Type B pancreatic cell (in vitro differentiated cells): ENCODE measurements around the gene TTC9B. TPM values are rescaled to one million over a fixed set of nuclear protein-coding genes. Genes with fewer than 3 reads are reported as not detected.
A peak's percentile ranks its signal among the peaks of the same experiment; 100 is the strongest.

Experiments used
- DNase-seq: peaks from one replicate; pipeline ENCODE4 v3.0.0; 2021; ENCODE audit warnings: mixed read lengths; ENCODE audit not compliant: unreplicated experiment; ENCODE audit errors: extremely low spot score
- H3K27ac Mint-ChIP-seq: 2 replicates; pipeline ENCODE4 v1.8.0; 2021; ENCODE audit warnings: mild to moderate bottlenecking, mixed read lengths
- H3K27me3 Mint-ChIP-seq: 2 replicates; pipeline ENCODE4 v1.8.0; 2021; ENCODE audit warnings: mixed read lengths
- H3K36me3 Mint-ChIP-seq: 2 replicates; pipeline ENCODE4 v1.8.0; 2021; ENCODE audit warnings: mixed read lengths
- H3K4me1 Mint-ChIP-seq: one replicate; pipeline ENCODE4 v1.8.0; 2021; ENCODE audit warnings: mixed read lengths; ENCODE audit not compliant: unreplicated experiment
- H3K4me3 Mint-ChIP-seq: 2 replicates; pipeline ENCODE4 v1.8.0; 2021; ENCODE audit warnings: mild to moderate bottlenecking, mixed read lengths
- H3K9me3 Mint-ChIP-seq: 2 replicates; pipeline ENCODE4 v1.8.0; 2021; ENCODE audit warnings: mixed read lengths
- CTCF ChIP-seq: fragments of 200-600 bp; sonication (generic); conservative IDR thresholded peaks from 2 replicates; pipeline ENCODE4 v1.5.0; 2021; ENCODE audit warnings: antibody characterized with exemption, mild to moderate bottlenecking
- long read RNA-seq: library from polyadenylated mRNA; unstranded; transcript quantifications from one replicate; pipeline ENCODE4 v2.0.0, GENCODE V29; 2020
- total RNA-seq: library from RNA; stranded (reverse); gene quantifications from 2 replicates; pipeline ENCODE4 v1.2.1, GENCODE V29; 2021; ENCODE audit warnings: low replicate concordance

Gene TTC9B
- 0.39 and 0.48 TPM in 2 replicates for total RNA-seq
- long read RNA-seq = 0 reads

- Mint-ChIP-seq H3K27me3 (peaks cover 65% of the 10 kb centered on the region), H3K4me3 (peak within 1 kb of the TSS; percentile 64), H3K9me3 (peaks cover 6% of the 10 kb centered on the region), H3K27ac (peak within 1 kb of the TSS; percentile 92), H3K4me1 (peaks cover 12% of the 10 kb centered on the region), H3K36me3 (peaks cover 14% of the 10 kb centered on the region)
- TF ChIP-seq CTCF = no peak
- peak; percentile 70 for DNase-seq
Measured at GRCh38 chr19:40217934-40218890, at the start of gene TTC9B. Gene TTC9B (minus strand): TSS chr19:40218384. CDS start chr19:40218381, 3 bp downstream.

- Mint-ChIP-seq H3K4me1 (peaks cover 7% of the 10 kb centered on the region), H3K27me3 (no peaks in the 10 kb centered on the region), H3K4me3 (no peak overlapping the region), H3K27ac (peak overlapping the region; percentile 61), H3K9me3 (no peaks in the 10 kb centered on the region), H3K36me3 (peaks cover 3% of the 10 kb centered on the region)
- no peak for DNase-seq
- no peak for TF ChIP-seq CTCF
Measured at GRCh38 chr19:40267601-40267997, 49.4 kb upstream of the TTC9B start.

GRCh38 chr19:40266912-40267600 lies 48.9 kb upstream of the TTC9B start:
- peak overlapping the region; percentile 61 for H3K27ac Mint-ChIP-seq
- no peak overlapping the region for H3K4me3 Mint-ChIP-seq
- TF ChIP-seq CTCF = no peak
- H3K36me3 Mint-ChIP-seq = peaks cover 3% of the 10 kb centered on the region
- no peaks in the 10 kb centered on the region for H3K9me3 Mint-ChIP-seq
- no peak for DNase-seq
- H3K4me1 Mint-ChIP-seq = peaks cover 7% of the 10 kb centered on the region
- no peaks in the 10 kb centered on the region for H3K27me3 Mint-ChIP-seq

GRCh38 chr19:40266119-40266518 lies 47.9 kb upstream of the TTC9B start:
- H3K4me1 Mint-ChIP-seq = peaks cover 7% of the 10 kb centered on the region
- no peaks in the 10 kb centered on the region for H3K9me3 Mint-ChIP-seq
- H3K27me3 Mint-ChIP-seq = no peaks in the 10 kb centered on the region
- H3K4me3 Mint-ChIP-seq = no peak overlapping the region
- no peak for DNase-seq
- H3K36me3 Mint-ChIP-seq = peaks cover 6% of the 10 kb centered on the region
- TF ChIP-seq CTCF = no peak
- peak overlapping the region; percentile 61 for H3K27ac Mint-ChIP-seq

GRCh38 chr19:40265763-40266099 lies 47.5 kb upstream of the TTC9B start:
- Mint-ChIP-seq H3K27ac (no peak overlapping the region), H3K36me3 (peaks cover 7% of the 10 kb centered on the region), H3K27me3 (no peaks in the 10 kb centered on the region), H3K4me1 (peaks cover 7% of the 10 kb centered on the region), H3K4me3 (no peak overlapping the region), H3K9me3 (no peaks in the 10 kb centered on the region)
- DNase-seq = no peak
- no peak for TF ChIP-seq CTCF
